HG02763 (cell line): ENCODE results near the gene ZNF691.
"Not testable (repeated sequence)": the region's sequence is repeated elsewhere in the genome, so short reads cannot be mapped to it uniquely, and the experiment has no call there.

ENCODE experiments used
- ATAC-seq: cut with Tn5 transposase; IDR thresholded peaks from one replicate; pipeline ENCODE4 v1.9.1; 2021; ENCODE audit warnings: mild to moderate bottlenecking, moderate library complexity; ENCODE audit not compliant: unreplicated experiment

ZNF691 gene

GRCh38 chr1:42853116-42853884 is 6.9 kb downstream of the ZNF691 start:
- no peak for ATAC-seq

GRCh38 chr1:42856554-42856953 is 10.1 kb downstream of the ZNF691 start:
- not testable (repeated sequence) for ATAC-seq

GRCh38 chr1:42859366-42859765 is 13.0 kb downstream of the ZNF691 start:
- ATAC-seq, result not testable (repeated sequence)

GRCh38 chr1:42860339-42861013 is 14.1 kb downstream of the ZNF691 start:
- ATAC-seq, result no peak

- no peak for ATAC-seq
These were observed 14.6 kb downstream of the ZNF691 start for GRCh38 chr1:42861014-42861399.

- no peak for ATAC-seq
These were observed 20.1 kb downstream of the ZNF691 start for GRCh38 chr1:42866549-42866948.

- not testable (repeated sequence) for ATAC-seq
These were observed 22.1 kb downstream of the ZNF691 start for GRCh38 chr1:42868466-42868865.

- ATAC-seq, result not testable (repeated sequence)
These were observed 22.8 kb downstream of the ZNF691 start for GRCh38 chr1:42869254-42869653.

- not testable (repeated sequence) for ATAC-seq
These were observed 23.3 kb downstream of the ZNF691 start for GRCh38 chr1:42869751-42870150.

- ATAC-seq, result not testable (repeated sequence)
These were observed 26.7 kb downstream of the ZNF691 start for GRCh38 chr1:42873108-42873507.

- ATAC-seq, result no peak
These were observed 27.3 kb downstream of the ZNF691 start for GRCh38 chr1:42873670-42874069.

- no peak for ATAC-seq
These were observed 29.6 kb downstream of the ZNF691 start for GRCh38 chr1:42876009-42876408.

- no peak for ATAC-seq
These were observed 31.0 kb downstream of the ZNF691 start for GRCh38 chr1:42877380-42877779.

GRCh38 chr1:42880384-42880783 is 34.0 kb downstream of the ZNF691 start:
- no peak for ATAC-seq

- no peak for ATAC-seq
These were observed 39.8 kb downstream of the ZNF691 start for GRCh38 chr1:42886046-42886739.

GRCh38 chr1:42886800-42887199 is 40.4 kb downstream of the ZNF691 start:
- ATAC-seq, result no peak

GRCh38 chr1:42887366-42887765 is 41.0 kb downstream of the ZNF691 start:
- no peak for ATAC-seq

- ATAC-seq, result no peak
These were observed 41.7 kb downstream of the ZNF691 start for GRCh38 chr1:42888013-42888633.

GRCh38 chr1:42889264-42889663 is 42.9 kb downstream of the ZNF691 start:
- no peak for ATAC-seq

- no peak for ATAC-seq
These were observed 45.2 kb downstream of the ZNF691 start for GRCh38 chr1:42891465-42892138.

GRCh38 chr1:42899960-42900359 is 53.5 kb downstream of the ZNF691 start:
- ATAC-seq, result not testable (repeated sequence)
